Osteoblast (primary cell): ENCODE data around the gene WDSUB1. TPM values are rescaled to one million over a fixed set of nuclear protein-coding genes. Genes with fewer than 3 reads are reported as not detected.

ENCODE experiments used
- DNase-seq: peaks from one replicate; pipeline ENCODE4 v3.0.0; 2011; ENCODE audit warnings: low spot score, mixed read lengths; ENCODE audit not compliant: insufficient read length; ENCODE audit errors: missing footprints
- H2AFZ ChIP-seq: 2 replicates; pipeline ENCODE4 v1.6.0; 2011; ENCODE audit warnings: mild to moderate bottlenecking, low read length
- H3K27ac ChIP-seq: 2 replicates; pipeline ENCODE4 v1.5.1; 2011; ENCODE audit warnings: mild to moderate bottlenecking, low read depth, low read length, moderate library complexity
- H3K27me3 ChIP-seq: 2 replicates; pipeline ENCODE4 v1.6.0; 2012; ENCODE audit warnings: mild to moderate bottlenecking, control low read depth, inconsistent platforms, low read length, moderate library complexity; ENCODE audit not compliant: insufficient read depth
- H3K36me3 ChIP-seq: 2 replicates; pipeline ENCODE4 v1.5.1; 2011; ENCODE audit warnings: mild to moderate bottlenecking, low read length, control low read depth, moderate library complexity; ENCODE audit not compliant: insufficient read depth
- H3K4me1 ChIP-seq: 2 replicates; pipeline ENCODE4 v1.5.1; 2011; ENCODE audit warnings: mild to moderate bottlenecking, low read length, control low read depth, moderate library complexity; ENCODE audit not compliant: insufficient read depth
- H3K4me2 ChIP-seq: 2 replicates; pipeline ENCODE4 v1.6.0; 2011; ENCODE audit warnings: mild to moderate bottlenecking, low read length; ENCODE audit not compliant: insufficient read depth
- H3K4me3 ChIP-seq: fragments of 200-600 bp; sonication (generic); 3 replicates; pipeline ENCODE4 v1.5.1; 2012; ENCODE audit warnings: mild to moderate bottlenecking, low read length, inconsistent platforms; ENCODE audit not compliant: insufficient read depth
- H3K79me2 ChIP-seq: 2 replicates; pipeline ENCODE4 v1.6.0; 2012; ENCODE audit warnings: mild to moderate bottlenecking, low read length, control low read depth, inconsistent platforms; ENCODE audit not compliant: insufficient read depth
- H3K9me3 ChIP-seq: 2 replicates; pipeline ENCODE4 v1.5.1; 2011; ENCODE audit warnings: low read depth, low read length, control low read depth
- H4K20me1 ChIP-seq: 2 replicates; pipeline ENCODE4 v1.6.0; 2012; ENCODE audit warnings: mild to moderate bottlenecking, low read length, control low read depth; ENCODE audit not compliant: insufficient read depth
- CTCF ChIP-seq: IDR thresholded peaks from 2 replicates; pipeline ENCODE4 v1.5.1; 2011; ENCODE audit warnings: mild to moderate bottlenecking, low read depth, low read length, moderate library complexity; ENCODE audit errors: extremely low read depth
- total RNA-seq: library from RNA; depleted of rRNA; stranded (reverse); fragments of >200 nt; gene quantifications from 2 replicates; pipeline ENCODE4 v1.2.3, GENCODE V29; 2012

WDSUB1 gene
- total RNA-seq, 1 donor = 13.8 TPM

- no peaks in the 10 kb centered on the region for H3K27me3 ChIP-seq
- TF ChIP-seq CTCF = no peak
- H3K27ac ChIP-seq = no peak overlapping the region
- H3K9me3 ChIP-seq = no peaks in the 10 kb centered on the region
- H2AFZ ChIP-seq = no peak overlapping the region
- H3K4me3 ChIP-seq = no peak overlapping the region
- H3K4me1 ChIP-seq = peaks cover 25% of the 10 kb centered on the region
- no peak overlapping the region for H3K4me2 ChIP-seq
- no peaks in the 10 kb centered on the region for H4K20me1 ChIP-seq
- H3K36me3 ChIP-seq = peaks cover 23% of the 10 kb centered on the region
- H3K79me2 ChIP-seq = no peaks in the 10 kb centered on the region
- DNase-seq = no peak
Measured at GRCh38 chr2:159206736-159207380, 79.6 kb downstream of the WDSUB1 start.

- no peaks in the 10 kb centered on the region for H3K9me3 ChIP-seq
- H3K4me2 ChIP-seq = no peak overlapping the region
- H3K36me3 ChIP-seq = peaks cover 26% of the 10 kb centered on the region
- H3K79me2 ChIP-seq = no peaks in the 10 kb centered on the region
- no peak overlapping the region for H2AFZ ChIP-seq
- no peak for DNase-seq
- no peak overlapping the region for H3K27ac ChIP-seq
- no peaks in the 10 kb centered on the region for H3K27me3 ChIP-seq
- no peak for TF ChIP-seq CTCF
- H4K20me1 ChIP-seq = no peaks in the 10 kb centered on the region
- H3K4me1 ChIP-seq = peaks cover 27% of the 10 kb centered on the region
- H3K4me3 ChIP-seq = no peak overlapping the region
Measured at GRCh38 chr2:159204381-159205144, 81.9 kb downstream of the WDSUB1 start.

- no peaks in the 10 kb centered on the region for H3K27me3 ChIP-seq
- peaks cover 34% of the 10 kb centered on the region for H3K36me3 ChIP-seq
- TF ChIP-seq CTCF = peak; percentile 42
- H3K4me1 ChIP-seq = peaks cover 27% of the 10 kb centered on the region
- no peaks in the 10 kb centered on the region for H4K20me1 ChIP-seq
- H3K79me2 ChIP-seq = no peaks in the 10 kb centered on the region
- no peak overlapping the region for H2AFZ ChIP-seq
- peak; percentile 97 for DNase-seq
- H3K27ac ChIP-seq = peak overlapping the region; percentile 88
- H3K4me2 ChIP-seq = peak overlapping the region; percentile 56
- no peaks in the 10 kb centered on the region for H3K9me3 ChIP-seq
- H3K4me3 ChIP-seq = no peak overlapping the region
Measured at GRCh38 chr2:159202568-159203071, 83.9 kb downstream of the WDSUB1 start.
